GM23338 (cell line): Measurements from ENCODE around the gene LAPTM4A.

ENCODE experiments used
- CTCF ChIP-seq, 2 experiments: fragments of 200-600 bp in 1 of 2; sonication (generic) in 1 of 2; conservative IDR thresholded peaks; 2 replicates each; pipeline versions ENCODE4 v1.5.1 to v1.6.1; 2016 to 2017; ENCODE audit warnings: antibody characterized with exemption in 2 of 2, low read depth in 2 of 2, mild to moderate bottlenecking in 2 of 2, moderate library complexity in 1 of 2
- ZNF114 ChIP-seq: fragments of 250-450 bp; sonication (Bioruptor Pico); IDR thresholded peaks from 2 replicates; pipeline ENCODE4 v1.5.0; 2020; ENCODE audit warnings: mild to moderate bottlenecking, moderate library complexity

- TF ChIP-seq CTCF (conservative IDR thresholded peaks at IDR 0.05; ENCODE audit: low read depth in 2 of 2): no peak
- TF ChIP-seq ZNF114 (CRISPR knock-in tag): no peak
These were observed 40.0 kb downstream of the LAPTM4A start for GRCh38 chr2:20011276-20012031.
